HG02798 (cell line): ENCODE results near the gene KRT2.

Experiments used
- ATAC-seq: cut with Tn5 transposase; IDR thresholded peaks from one replicate; pipeline ENCODE4 v1.9.1; 2021; ENCODE audit warnings: mild to moderate bottlenecking; ENCODE audit not compliant: unreplicated experiment, poor library complexity

Gene KRT2

DNA sequence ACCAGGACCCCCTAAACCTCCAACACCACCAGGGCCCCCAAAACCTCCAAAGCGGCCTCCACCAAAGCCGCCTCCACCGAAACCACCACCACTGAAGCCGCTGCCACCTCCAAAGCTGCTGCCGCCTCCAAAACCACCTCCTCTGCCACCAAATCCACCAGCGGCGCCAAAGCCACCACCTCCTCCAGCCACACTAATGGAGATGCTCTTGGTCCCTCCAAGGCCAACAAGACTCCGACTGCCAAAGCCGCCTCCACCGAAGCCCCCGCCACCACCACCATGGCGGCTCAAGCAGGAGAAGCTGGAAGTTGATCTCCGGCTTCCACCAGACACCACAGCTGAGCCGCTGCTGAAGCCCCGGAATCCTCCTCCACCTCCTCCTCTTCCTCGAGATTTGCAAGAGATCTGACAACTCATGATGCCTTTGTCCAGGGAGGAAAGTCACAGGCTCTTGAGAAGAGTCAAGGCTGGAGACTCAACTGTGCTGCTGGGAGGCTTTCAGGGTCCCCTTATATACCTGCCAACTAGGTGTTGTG is at the start of gene KRT2:
KRT2 (minus strand) TSS at position 486 of the 536 bp plus-strand sequence; CDS start at position 417, 69 bp downstream.
- ATAC-seq, result no peak

- ATAC-seq, result no peak
Measured at GRCh38 chr12:52701281-52701680, 49.3 kb upstream of the KRT2 start.

- no peak for ATAC-seq
Measured at GRCh38 chr12:52699960-52700359, 47.9 kb upstream of the KRT2 start.

DNA sequence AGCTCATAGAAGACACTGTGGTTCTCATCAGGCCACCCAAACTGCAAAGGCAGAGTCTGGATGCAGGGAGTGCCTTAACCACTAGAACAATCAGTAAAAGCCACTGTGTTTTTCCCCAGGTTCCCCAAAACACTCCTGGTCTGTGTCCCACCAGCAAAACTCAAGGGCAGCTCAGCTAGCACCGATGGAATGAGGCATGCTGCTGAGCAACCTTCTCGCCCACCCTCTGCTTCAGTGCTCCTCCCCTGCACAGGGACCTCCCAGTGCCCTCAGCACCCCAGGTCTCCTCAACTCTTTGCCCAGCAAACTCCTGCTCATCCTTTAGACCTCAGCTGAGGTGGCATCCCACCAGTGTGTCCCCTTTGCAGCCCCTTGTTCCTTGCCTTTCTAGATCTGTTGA is 47.4 kb upstream of the KRT2 start:
- ATAC-seq, result no peak

- ATAC-seq, result no peak
Measured at GRCh38 chr12:52698651-52699340, 46.8 kb upstream of the KRT2 start.

DNA sequence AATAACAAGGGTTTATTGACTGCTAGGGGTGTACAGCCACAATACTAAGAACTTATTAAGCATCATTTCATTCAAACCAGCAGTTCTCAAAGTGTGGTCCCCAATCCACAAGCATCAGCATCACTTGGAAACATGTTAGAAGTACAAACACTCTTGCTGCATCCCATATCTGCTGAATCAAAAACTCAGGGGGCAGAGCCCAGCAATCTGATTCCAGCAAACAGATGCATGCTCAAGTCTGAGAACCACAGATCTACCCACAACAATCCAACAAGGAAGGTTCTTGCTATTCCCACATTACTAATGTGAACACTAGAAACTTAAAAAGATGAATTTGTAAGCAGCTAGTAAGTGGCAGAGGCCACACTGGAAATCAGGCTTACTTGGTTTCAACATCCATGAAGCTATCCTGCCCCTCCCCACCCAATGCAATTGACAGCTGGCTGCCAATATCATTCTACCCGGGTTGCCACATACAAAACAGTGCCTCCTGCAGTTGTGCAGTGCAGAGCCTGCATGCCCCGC is 45.1 kb upstream of the KRT2 start:
- no peak for ATAC-seq

DNA sequence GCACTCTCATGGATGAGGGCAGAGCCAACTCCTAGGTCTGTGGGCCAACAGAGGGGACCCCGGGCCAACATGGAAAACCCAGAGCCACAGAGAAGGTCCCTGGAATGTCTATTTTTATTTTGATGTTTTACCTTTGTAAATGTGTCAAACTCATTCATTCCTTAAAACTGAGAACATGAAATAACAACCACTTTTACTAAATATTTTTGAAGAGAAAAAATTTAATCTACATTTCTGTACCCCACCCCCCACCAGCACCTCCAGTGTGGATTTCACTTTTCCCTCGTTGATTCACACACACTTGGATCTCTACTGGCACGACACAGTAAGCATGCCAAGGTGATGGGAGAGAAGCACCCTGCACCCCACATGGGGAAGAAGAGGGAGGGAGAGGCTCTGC is 44.6 kb upstream of the KRT2 start:
- ATAC-seq, result no peak

DNA sequence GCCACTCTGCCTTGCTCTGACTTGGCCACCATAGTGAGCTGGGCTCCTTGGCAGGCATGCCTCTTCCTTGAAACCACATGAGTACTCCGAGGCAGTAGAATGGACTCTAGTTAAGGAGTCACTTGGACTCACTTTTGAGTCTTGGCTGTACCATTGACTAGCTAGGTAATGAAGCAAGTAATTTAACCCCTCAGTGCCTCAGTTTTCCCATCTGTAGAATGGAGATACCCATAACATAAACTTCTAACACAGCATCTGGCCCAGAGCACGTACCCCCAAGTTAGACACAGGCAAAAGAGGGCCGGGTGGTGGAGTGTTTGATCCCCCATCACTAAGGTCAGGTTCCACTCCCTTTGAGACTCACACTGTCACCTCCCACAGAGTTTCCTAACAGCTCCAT is 43.0 kb upstream of the KRT2 start:
- no peak for ATAC-seq

DNA sequence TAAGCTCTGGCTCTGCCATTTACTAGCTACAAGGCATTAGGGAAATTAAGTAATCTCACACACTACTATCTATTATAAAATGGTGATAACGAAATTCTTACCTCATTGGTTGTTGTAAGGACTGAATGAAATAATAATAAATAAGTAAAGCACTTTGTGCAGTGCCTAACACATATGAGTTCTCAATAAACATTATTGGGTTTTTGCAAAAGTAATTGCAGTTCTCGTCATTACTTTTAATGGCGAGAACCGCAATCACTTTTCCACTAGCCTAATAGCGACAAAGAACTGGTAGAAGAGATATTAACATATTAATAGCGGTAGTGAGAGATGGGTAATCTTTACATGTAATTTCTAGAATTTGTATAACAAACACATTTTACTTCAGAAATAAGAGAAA is 42.1 kb upstream of the KRT2 start:
- no peak for ATAC-seq

DNA sequence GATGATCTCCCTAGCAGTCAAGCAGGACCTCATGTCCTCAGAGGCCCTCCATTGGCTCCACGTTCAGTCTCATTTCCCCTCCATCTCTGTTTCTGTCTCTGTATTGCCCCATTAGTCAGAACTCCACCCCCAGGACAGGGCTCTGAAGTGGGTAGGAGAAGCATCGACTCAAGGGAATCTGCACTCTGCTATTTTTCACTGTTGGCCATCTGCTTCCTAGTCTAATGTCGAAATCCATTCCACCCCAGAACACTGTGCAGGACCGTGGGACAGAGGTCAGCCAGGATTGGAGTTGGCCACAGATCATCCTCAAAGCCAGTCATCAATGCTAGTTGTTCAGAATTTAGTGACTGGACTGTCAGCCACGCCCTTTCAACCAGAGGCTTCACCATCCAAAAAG is 41.2 kb upstream of the KRT2 start:
- no peak for ATAC-seq

DNA sequence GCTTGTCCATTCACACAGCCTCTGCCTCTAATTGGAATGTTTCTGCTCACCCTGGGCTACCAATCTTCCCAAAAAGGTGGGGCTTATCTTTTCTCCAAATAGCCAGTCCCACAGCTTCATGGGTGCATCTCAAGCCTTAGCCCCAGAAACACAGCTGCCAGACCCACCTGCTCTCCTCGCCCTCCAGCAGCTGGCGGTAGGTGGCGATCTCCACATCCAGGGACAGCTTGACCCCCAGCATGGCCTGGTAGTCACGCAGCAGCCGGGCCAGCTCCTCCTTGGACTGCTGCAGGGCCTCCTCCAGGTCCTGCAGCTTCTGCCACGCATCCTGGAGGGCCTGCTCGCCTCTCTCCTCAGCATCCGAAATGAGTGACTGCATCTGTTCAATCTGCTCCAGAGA is 40.2 kb upstream of the KRT2 start:
- no peak for ATAC-seq

- ATAC-seq, result no peak
Measured at GRCh38 chr12:52691841-52692150, 39.8 kb upstream of the KRT2 start.

GRCh38 chr12:52691076-52691840 is 39.2 kb upstream of the KRT2 start:
- no peak for ATAC-seq

DNA sequence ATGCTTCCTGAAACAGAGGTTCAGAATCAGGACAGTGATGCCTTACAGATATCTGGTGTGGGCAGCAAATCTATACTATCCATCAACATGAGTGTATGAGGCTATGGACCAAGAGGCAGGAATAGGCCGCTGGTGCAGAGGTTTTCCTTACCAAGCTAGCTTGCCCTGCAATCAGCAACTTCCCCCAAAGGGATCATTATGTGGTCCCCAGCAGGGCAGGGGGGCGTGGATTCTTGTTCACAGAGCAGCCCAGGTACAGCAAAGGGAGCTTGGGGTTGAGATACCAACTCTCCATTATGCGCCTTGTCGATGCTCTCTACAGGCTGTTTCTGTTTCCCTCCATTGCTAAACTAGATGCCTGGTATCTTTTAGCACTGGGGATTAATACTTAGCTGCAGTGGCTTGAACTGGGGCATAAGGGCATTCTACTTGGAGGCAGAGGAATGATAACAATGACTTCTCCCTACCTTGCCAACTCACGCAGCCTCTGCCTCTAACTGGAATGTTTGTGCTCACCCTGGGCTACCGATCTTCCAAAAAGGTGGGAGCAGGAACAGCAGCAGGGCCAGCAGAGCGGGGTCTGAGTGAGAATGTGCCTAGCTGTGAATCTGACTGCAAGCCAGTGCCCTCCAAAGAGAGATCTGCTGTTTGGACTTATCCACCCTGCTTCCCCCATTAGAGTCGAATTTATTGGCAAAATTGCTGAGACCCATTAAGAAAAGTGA is 38.5 kb upstream of the KRT2 start:
- ATAC-seq, result no peak

DNA sequence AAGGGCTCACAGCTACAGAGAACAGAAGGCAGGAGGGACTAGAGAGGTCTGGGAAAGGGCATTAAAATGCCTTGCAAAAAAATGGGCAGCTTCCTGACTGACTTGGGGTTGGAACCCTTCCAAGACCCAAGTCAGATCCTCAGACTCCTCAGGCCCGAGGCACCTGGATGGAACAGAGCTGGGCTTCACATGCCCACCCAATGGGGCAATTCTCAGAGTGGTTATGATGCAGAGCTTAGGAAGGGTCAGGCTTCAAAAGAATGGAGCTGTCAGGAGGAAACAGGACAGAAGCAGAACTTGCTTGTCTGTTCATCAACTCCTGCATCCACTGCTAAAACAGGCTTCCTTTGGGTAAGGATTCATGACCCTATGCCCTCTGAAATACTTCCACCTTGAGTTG is 37.9 kb upstream of the KRT2 start:
- ATAC-seq, result no peak

DNA sequence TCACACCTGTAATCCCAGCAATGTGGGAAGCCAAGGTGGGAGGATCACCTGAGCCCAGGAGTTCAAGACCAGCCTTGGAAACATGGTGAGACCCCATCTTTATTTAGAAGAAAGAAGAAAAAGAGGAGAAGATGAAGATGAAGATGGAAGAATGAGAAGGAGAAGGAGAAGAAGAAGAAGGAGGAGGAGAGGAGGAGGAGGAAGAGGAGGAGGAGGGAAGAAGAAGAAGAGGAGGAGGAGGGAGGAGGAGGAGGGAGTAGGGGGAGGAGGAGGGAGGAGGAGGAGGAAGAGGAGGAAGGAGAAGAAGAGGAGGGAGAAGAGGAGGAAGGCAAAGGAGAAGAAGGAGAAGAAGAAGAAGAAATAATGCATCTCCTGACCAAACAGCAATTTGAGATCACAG is 37.2 kb upstream of the KRT2 start:
- ATAC-seq, result no peak

DNA sequence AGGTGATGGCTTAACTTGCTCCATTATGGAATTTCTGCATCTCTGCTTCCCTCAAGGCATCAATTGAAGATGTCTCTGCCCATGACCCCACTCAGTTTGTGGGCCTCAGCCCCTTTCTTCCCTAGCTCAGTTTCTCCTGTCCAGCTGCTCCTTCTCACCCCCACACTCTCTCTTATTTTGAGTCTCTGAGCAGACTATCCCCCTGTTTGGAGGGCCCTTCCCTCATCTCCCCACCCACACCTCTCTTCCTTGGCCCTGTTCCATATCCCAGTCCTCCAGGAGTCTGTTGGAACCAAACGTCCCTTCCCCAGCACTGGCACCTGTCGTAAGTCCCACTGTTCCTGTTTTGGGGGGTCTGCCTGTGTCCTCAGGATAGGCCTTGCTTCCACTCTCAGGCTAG is 36.5 kb upstream of the KRT2 start:
- ATAC-seq, result no peak

DNA sequence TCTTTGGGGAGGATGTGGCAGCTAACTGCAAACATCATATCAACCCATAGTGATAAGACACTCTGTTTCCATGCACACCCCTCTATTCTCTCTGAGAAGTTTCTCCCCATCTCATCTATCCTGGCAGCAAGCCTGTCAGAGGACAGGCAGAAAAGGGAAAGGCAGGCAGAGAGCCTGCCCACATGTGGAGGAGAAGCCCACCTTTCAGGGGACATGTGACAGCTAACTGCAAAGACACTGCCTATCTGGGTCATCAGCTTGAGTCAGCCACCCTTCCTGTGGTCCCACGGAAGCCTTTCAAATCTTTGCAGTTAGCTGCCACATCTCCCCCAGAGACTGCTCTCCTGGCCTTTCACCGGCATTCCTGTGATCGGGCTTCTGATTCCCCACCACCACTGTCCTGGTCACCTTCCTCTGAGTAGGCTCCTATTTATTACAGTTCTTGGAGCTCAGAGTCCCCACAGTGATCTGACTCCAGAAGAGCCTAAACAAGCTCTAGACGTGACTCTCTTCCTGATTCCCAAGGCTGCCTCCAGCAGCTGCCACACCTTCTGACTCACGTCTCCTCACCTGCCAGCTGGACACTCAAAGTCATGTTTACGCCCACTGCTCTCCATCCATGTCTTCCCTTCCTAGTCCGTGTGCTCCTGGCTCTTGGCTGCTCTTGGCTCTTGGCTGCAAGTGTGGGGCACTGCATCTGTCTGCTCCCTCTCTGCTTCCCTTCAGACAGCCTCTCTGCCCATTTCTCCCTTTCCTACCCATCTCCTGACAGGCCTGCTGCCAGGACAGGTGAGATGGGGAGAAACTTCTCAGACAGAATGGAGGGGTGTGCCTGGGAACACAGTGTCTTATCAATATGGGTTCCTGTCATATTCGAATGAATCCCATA is 35.7 kb upstream of the KRT2 start:
- ATAC-seq, result no peak

DNA sequence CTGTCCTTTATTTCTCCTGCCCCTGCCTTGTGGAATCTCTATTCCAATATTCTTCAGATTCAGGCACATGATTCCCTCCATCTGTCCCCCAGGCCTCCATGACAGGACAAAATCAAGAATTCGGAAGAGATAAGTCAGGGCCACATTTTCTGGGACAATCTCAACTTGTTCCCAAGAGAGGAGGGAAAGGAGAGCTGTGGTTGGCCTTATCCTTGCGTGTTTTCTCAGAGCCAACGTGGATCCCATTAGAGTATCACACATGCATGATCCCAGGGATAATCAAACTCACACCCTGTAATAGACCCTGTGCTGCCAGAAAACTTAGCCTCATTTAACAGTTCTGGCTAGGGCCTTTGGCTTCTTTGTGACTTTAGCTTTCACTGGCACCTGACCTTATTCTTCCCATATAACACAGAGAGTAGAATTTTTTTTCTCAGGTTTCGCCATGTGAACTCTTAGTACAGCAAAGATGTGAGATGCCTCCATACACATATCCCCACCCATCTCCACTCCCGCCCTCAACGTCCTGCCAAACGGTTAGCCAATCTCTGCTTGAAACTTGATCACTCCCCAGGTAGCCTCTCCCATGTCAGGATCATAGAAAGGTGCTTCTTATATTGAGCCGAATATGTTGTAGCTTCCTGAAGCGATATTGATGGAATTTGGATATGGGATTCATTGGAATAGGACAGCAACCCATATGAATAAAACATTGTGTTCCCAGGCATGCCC is 34.9 kb upstream of the KRT2 start:
- ATAC-seq, result no peak
